Smooth muscle cell (in vitro differentiated cells): ENCODE data around the gene CPT1B. TPM values are rescaled to one million over a fixed set of nuclear protein-coding genes. Genes with fewer than 3 reads are reported as not detected.

Experiments
- DNase-seq: peaks from one replicate; lab custom pipeline; 2025; ENCODE audit not compliant: unreplicated experiment; lab: John Stamatoyannopoulos, UW
- H2AFZ ChIP-seq: fragments of 200-600 bp; sonication (generic); 2 replicates; pipeline ENCODE4 v1.6.0; 2016; ENCODE audit warnings: antibody characterized with exemption, low read depth, mild to moderate bottlenecking
- H3F3A ChIP-seq: fragments of 200-600 bp; sonication (generic); 2 replicates; pipeline ENCODE4 v1.6.0; 2017; ENCODE audit warnings: antibody characterized with exemption, low read depth
- H3K27ac ChIP-seq: fragments of 200-600 bp; sonication (generic); 2 replicates; pipeline ENCODE4 v1.5.1; 2016; ENCODE audit warnings: low read depth, mild to moderate bottlenecking
- H3K27me3 ChIP-seq: fragments of 200-600 bp; sonication (generic); 2 replicates; pipeline ENCODE4 v1.6.1; 2016; ENCODE audit warnings: low read depth, mild to moderate bottlenecking
- H3K36me3 ChIP-seq: fragments of 200-600 bp; sonication (generic); 2 replicates; pipeline ENCODE4 v1.5.1; 2016; ENCODE audit warnings: low read depth
- H3K4me1 ChIP-seq: fragments of 200-600 bp; sonication (generic); 2 replicates; pipeline ENCODE4 v1.5.1; 2016; ENCODE audit warnings: low read depth
- H3K4me2 ChIP-seq: fragments of 200-600 bp; sonication (generic); 2 replicates; pipeline ENCODE4 v1.6.0; 2016; ENCODE audit warnings: mild to moderate bottlenecking
- H3K4me3 ChIP-seq: fragments of 200-600 bp; sonication (generic); 2 replicates; pipeline ENCODE4 v1.5.1; 2016; ENCODE audit warnings: mild to moderate bottlenecking
- H3K79me2 ChIP-seq: fragments of 200-600 bp; sonication (generic); 2 replicates; pipeline ENCODE4 v1.6.0; 2016; ENCODE audit warnings: low read depth, mild to moderate bottlenecking
- H3K9ac ChIP-seq: fragments of 200-600 bp; sonication (generic); 2 replicates; pipeline ENCODE4 v1.6.0; 2016; ENCODE audit warnings: low read depth
- H3K9me3 ChIP-seq: fragments of 200-600 bp; sonication (generic); replicated peaks from 2 replicates; pipeline ENCODE4 v1.5.1; 2016; ENCODE audit warnings: low read depth
- H4K20me1 ChIP-seq: fragments of 200-600 bp; sonication (generic); 2 replicates; pipeline ENCODE4 v1.6.0; 2016; ENCODE audit warnings: low read depth
- CTCF ChIP-seq: fragments of 200-600 bp; sonication (generic); IDR thresholded peaks from 2 replicates; pipeline ENCODE4 v1.5.1; 2017; ENCODE audit warnings: borderline replicate concordance, mild to moderate bottlenecking, antibody characterized with exemption; ENCODE audit not compliant: insufficient read depth, poor library complexity, severe bottlenecking
- WGBS: methylation state at CpG from one replicate; pipeline ENCODE4 v1.1.7; 2016; ENCODE audit warnings: low lambda C conversion rate; 5-methylcytosine and 5-hydroxymethylcytosine counted together
- polyA plus RNA-seq: library from polyadenylated mRNA; unstranded; fragments of >200 nt; fragmentation: Nextera tagmentation; extraction: Ambion mirVana; gene quantifications from 2 replicates; pipeline ENCODE4 v1.2.1, GENCODE V29; 2016
- total RNA-seq: library from RNA; depleted of rRNA; stranded (reverse); fragments of >200 nt; gene quantifications from 2 replicates; pipeline ENCODE4 v1.2.3, GENCODE V29; 2014

The CPT1B gene
- total and polyA plus RNA-seq, 2 experiments from 2014 or later: 19.3 to 20.7 TPM

DNA sequence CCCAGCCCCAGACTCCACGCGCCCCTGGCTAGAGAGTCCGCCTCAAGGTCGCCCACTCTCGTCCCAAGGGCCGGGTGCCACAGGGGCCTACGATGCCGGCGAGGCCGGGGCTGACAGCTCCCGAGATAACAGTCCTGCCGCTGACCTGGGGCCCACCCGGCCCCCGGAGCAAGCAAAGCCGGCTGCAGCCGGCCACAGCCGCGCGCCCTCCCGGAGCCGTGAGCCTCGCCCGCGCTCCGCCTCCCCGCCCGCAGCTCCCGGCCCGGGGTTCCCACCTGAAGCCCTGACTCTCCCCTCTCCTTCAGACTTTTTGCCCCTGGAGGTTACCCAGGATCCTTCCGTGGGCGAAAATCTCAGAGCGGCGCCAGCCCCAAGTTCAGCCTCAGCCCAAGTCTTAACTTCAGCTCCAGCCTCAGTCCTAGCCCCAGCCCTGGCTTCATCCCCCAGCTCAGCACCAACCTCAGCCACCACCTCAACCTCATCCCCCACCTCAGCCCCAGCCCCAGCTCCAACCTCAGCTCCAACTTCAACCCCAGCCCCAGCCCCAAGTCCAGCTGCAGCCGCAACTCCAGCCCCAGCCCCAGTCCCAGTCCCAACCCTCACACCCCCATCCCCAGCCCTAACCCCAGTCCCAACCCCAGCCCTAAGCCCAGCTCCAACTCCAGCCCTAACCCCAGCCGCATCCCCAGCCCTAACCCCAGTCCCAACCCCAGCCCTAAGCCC lies 30.8 kb downstream of the CPT1B start:
- Histone ChIP-seq H3K4me2 (no peak overlapping the region), H3K27ac (no peak overlapping the region), H3K27me3 (no peaks in the 10 kb centered on the region), H3K4me1 (peaks cover 8% of the 10 kb centered on the region), H3K36me3 (no peaks in the 10 kb centered on the region), H3K4me3 (no peak overlapping the region), H2AFZ (no peak overlapping the region), H3K9ac (no peak overlapping the region), H4K20me1 (no peaks in the 10 kb centered on the region), H3K79me2 (no peaks in the 10 kb centered on the region), H3K9me3 (no peaks in the 10 kb centered on the region), H3F3A (no peaks in the 10 kb centered on the region)
- WGBS: 93% methylated on average over 31 of the region's 35 CpGs
- DNase-seq: no peak
- no peak for TF ChIP-seq CTCF

DNA sequence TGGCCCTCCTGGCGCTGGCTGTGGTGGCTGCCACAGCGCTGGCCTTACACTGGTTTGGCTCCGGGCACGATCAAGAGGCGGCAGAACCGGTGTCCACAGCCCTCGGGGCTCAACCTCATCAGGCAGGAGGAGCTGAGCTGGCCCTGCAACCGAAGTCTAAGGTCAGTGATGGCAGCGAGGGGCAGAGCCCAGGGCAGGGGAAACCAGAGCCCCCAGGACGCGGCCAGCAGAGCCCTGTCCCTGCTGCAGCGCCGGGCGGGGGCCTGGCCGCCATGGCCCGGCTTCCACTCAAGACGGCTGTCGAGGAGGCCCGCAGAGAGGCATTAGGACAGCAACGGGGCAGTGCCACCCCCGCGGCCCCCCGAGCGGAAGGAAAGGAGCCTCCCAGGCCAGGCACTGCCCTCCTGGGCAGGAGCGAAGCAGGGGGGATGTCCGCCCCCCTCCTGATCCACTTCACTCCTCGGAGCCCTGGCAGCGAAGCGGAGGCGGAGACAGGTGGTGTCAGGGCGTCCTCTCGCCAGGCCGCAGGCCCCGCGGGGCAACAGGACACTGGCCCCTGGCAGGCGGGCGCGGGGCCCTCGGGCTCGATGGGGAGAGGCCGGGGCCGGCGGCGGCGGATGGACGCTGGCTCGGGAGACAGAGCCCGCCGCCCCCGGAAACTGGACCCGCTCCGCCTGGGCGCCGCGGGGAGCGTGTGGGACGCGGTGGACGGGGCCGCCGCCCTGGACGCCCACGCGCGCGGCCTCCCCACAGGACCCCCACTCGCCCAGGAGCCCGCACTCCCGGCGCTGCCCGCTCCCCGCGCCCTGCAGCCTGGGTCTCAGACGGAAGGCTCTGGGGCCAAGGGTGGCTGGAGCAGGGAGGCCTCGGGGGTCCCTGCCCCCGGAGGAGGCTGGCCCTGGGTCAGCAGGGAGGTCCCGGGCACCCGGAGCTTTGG lies 31.6 kb downstream of the CPT1B start:
- 97% methylated on average over 51 of the region's 78 CpGs for WGBS
- Histone ChIP-seq H3K4me2 (peak overlapping the region; percentile 85), H3F3A (no peaks in the 10 kb centered on the region), H3K36me3 (no peaks in the 10 kb centered on the region), H3K79me2 (no peaks in the 10 kb centered on the region), H4K20me1 (no peaks in the 10 kb centered on the region), H3K27ac (no peak overlapping the region), H3K9me3 (no peaks in the 10 kb centered on the region), H3K4me3 (no peak overlapping the region), H2AFZ (no peak overlapping the region), H3K4me1 (peaks cover 8% of the 10 kb centered on the region), H3K9ac (no peak overlapping the region), H3K27me3 (no peaks in the 10 kb centered on the region)
- TF ChIP-seq CTCF: no peak
- DNase-seq: no peak

DNA sequence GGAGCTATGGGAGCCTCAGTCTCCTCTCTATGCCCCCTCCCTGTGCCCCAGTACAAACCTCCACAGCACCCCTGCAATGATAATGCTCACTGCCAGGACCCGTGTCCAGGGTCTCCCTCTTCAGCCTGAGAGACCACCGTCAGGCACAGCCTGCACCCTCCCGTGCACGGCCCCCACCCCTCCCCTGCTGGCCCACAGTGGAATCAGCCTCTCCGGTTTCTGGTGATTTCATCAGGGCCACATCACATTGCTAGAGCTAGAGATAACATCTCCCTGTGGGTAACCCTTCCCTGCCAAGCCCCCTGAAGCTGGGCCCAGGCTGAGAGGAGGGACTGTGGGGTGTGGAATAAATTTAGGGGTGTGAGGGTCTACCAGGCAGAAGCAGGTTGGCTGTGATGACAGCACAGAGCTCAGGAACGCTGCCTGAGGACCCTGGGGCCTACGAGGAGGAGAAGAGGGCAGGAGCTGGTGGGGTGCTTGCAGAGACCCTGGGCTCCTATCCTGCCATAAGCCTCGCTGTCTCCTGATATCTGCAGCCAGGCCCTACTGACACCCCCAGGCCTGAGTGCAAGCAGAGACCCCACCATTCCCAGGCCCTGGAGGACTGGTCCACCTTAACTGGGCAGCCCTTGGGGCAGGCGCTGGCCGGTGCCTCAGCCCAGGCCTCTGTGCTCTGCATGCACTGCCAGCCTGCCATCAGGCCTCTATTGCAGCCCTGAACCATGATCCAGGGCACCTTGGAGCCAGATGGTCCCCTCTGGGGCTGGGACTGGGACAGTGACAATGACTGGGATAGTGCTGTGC lies 32.5 kb downstream of the CPT1B start, which contains the start of gene KLHDC7B:
Gene KLHDC7B, plus strand, starts transcription at position 378 of the 804 bp plus-strand sequence. Its CDS starts 345 bp downstream, at position 723.
- DNase-seq: no peak

More for the DNA sequence above, 32.5 kb downstream of the CPT1B start, which contains the start of gene KLHDC7B:
- WGBS: 47% methylated on average over 7 of the region's 10 CpGs
- Histone ChIP-seq H3K27ac (peak within 1 kb of the TSS; percentile 47), H3K4me3 (no peak within 1 kb of the TSS), H3K9me3 (no peaks in the 10 kb centered on the region), H3F3A (no peaks in the 10 kb centered on the region), H4K20me1 (no peaks in the 10 kb centered on the region), H3K4me1 (peaks cover 12% of the 10 kb centered on the region), H3K79me2 (no peaks in the 10 kb centered on the region), H3K4me2 (peak within 1 kb of the TSS; percentile 85), H3K36me3 (no peaks in the 10 kb centered on the region), H3K9ac (peak within 1 kb of the TSS; percentile 41), H2AFZ (no peak within 1 kb of the TSS), H3K27me3 (no peaks in the 10 kb centered on the region)
- peak; percentile 17 for TF ChIP-seq CTCF
